Measurements from ENCODE around the gene RB1.

DNA sequence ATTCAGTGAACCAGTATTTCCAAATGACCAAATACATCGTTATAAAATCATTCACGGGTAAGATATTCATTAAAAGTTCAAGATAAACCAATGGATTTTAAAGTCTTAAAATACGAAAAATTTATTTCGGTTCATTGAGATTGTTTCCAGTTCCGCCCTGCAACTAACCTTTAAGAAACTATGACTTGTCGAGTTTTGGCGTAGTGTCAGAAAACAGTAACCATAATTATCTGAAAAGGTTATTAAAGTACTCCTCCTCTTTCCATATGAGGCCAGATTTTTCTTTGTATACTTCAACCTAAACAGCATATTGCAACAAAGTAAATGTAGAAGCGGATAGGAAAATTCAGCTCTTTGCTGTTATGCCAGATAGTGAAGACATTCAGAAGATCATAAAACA, 83.3 kb downstream of the RB1 start:
- TF ChIP-seq EZH2 (IDR thresholded peaks at IDR 0.05; ENCODE audit: low read depth, unreplicated experiment) (no peak), POLR2AphosphoS5 (IDR thresholded peaks at IDR 0.05; ENCODE audit: low read depth) (no peak), CREB1 (CRISPR knock-in tag; IDR thresholded peaks at IDR 0.05; ENCODE audit: low read depth) (no peak), EZH2phosphoT487 (IDR thresholded peaks at IDR 0.05; ENCODE audit: unreplicated experiment) (no peak), STAT1 (IDR thresholded peaks at IDR 0.05; ENCODE audit: unreplicated experiment) (no peak)
- TF ChIP-seq, protein P1, sequence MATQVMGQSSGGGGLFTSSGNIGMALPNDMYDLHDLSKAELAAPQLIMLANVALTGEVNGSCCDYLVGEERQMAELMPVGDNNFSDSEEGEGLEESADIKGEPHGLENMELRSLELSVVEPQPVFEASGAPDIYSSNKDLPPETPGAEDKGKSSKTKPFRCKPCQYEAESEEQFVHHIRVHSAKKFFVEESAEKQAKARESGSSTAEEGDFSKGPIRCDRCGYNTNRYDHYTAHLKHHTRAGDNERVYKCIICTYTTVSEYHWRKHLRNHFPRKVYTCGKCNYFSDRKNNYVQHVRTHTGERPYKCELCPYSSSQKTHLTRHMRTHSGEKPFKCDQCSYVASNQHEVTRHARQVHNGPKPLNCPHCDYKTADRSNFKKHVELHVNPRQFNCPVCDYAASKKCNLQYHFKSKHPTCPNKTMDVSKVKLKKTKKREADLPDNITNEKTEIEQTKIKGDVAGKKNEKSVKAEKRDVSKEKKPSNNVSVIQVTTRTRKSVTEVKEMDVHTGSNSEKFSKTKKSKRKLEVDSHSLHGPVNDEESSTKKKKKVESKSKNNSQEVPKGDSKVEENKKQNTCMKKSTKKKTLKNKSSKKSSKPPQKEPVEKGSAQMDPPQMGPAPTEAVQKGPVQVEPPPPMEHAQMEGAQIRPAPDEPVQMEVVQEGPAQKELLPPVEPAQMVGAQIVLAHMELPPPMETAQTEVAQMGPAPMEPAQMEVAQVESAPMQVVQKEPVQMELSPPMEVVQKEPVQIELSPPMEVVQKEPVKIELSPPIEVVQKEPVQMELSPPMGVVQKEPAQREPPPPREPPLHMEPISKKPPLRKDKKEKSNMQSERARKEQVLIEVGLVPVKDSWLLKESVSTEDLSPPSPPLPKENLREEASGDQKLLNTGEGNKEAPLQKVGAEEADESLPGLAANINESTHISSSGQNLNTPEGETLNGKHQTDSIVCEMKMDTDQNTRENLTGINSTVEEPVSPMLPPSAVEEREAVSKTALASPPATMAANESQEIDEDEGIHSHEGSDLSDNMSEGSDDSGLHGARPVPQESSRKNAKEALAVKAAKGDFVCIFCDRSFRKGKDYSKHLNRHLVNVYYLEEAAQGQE (IDR thresholded peaks at IDR 0.05; ENCODE audit: unreplicated experiment), result no peak
- TF ChIP-seq, protein P2, sequence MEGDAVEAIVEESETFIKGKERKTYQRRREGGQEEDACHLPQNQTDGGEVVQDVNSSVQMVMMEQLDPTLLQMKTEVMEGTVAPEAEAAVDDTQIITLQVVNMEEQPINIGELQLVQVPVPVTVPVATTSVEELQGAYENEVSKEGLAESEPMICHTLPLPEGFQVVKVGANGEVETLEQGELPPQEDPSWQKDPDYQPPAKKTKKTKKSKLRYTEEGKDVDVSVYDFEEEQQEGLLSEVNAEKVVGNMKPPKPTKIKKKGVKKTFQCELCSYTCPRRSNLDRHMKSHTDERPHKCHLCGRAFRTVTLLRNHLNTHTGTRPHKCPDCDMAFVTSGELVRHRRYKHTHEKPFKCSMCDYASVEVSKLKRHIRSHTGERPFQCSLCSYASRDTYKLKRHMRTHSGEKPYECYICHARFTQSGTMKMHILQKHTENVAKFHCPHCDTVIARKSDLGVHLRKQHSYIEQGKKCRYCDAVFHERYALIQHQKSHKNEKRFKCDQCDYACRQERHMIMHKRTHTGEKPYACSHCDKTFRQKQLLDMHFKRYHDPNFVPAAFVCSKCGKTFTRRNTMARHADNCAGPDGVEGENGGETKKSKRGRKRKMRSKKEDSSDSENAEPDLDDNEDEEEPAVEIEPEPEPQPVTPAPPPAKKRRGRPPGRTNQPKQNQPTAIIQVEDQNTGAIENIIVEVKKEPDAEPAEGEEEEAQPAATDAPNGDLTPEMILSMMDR (conservative IDR thresholded peaks at IDR 0.05; ENCODE audit: low read depth in 2 of 2), result no peak

Measured in GM23338 (cell line).